ENCODE data around the gene INSYN2B. TPM values are rescaled to one million over a fixed set of nuclear protein-coding genes. Genes with fewer than 3 reads are reported as not detected.

INSYN2B gene
- total and polyA plus RNA-seq, 2 of the 4 experiments (the other 2 are of a cell fraction): 9.1 to 33.5 TPM

GRCh38 chr5:169993485-169993790, 13.1 kb upstream of the INSYN2B start:
- 17% methylated on average over 1 of the region's 2 CpGs; no CpG with 5 or more reads in 1 of the 2 experiments for WGBS, 2 experiments (ENCODE audit: extremely low coverage in 2 of 2, insufficient read length in 1 of 2)
- Histone ChIP-seq H2AFZ (replicated peaks; ENCODE audit: low read length, poor library complexity) (no peak overlapping the region), H3K4ac (ENCODE audit: low read depth, low read length) (no peak overlapping the region), H3K79me1 (ENCODE audit: low read depth in 1 of 2, low read length in 2 of 2) (no peaks in the 10 kb centered on the region), H3K9me3 (ENCODE audit: control insufficient read depth, insufficient read depth, low read length) (no peaks in the 10 kb centered on the region), H3K18ac (ENCODE audit: low read depth, low read length) (no peak overlapping the region), H2BK5ac (ENCODE audit: low read depth, low read length, poor library complexity, severe bottlenecking) (no peak overlapping the region), H3K27ac (ENCODE audit: insufficient read depth, low read length) (no peak overlapping the region), H3K23ac (ENCODE audit: low read depth, low read length) (no peak overlapping the region), H3K9ac (ENCODE audit: low read depth, low read length) (no peak overlapping the region), H4K91ac (ENCODE audit: insufficient read depth, low read depth, low read length) (no peak overlapping the region), H2AK5ac (ENCODE audit: low read depth, low read length) (no peak overlapping the region), H3K14ac (replicated peaks; ENCODE audit: low read depth, low read length) (no peak overlapping the region), H3K56ac (ENCODE audit: extremely low read depth, insufficient read depth, low read length) (no peak overlapping the region), H2BK20ac (ENCODE audit: low read depth, low read length) (no peak overlapping the region), H3K36me3 (ENCODE audit: control insufficient read depth, insufficient read depth, low read length) (no peaks in the 10 kb centered on the region), H3K4me1 (ENCODE audit: control insufficient read depth, insufficient read depth, low read length) (no peaks in the 10 kb centered on the region), H4K8ac (ENCODE audit: low read depth in 2 of 2, low read length in 2 of 2) (no peak overlapping the region), H2AK9ac (replicated peaks; ENCODE audit: low read depth, low read length, poor library complexity) (no peak overlapping the region), H3K4me3 (ENCODE audit: insufficient read depth, low read depth, low read length) (no peak overlapping the region), H3K9me1 (ENCODE audit: insufficient read depth, low read length) (no peaks in the 10 kb centered on the region), H2BK120ac (ENCODE audit: low read depth, low read length) (no peak overlapping the region), H3K4me2 (ENCODE audit: low read depth, low read length) (no peak overlapping the region), H4K20me1 (ENCODE audit: insufficient read depth, low read length) (no peaks in the 10 kb centered on the region), H3K27me3 (ENCODE audit: control insufficient read depth, insufficient read depth, low read length) (no peaks in the 10 kb centered on the region; the same call in 1 of the 2 replicates), H4K5ac (ENCODE audit: low read depth, low read length) (no peak overlapping the region), H2BK15ac (ENCODE audit: low read depth, low read length) (no peak overlapping the region)
- TF ChIP-seq CHD1 (IDR thresholded peaks at IDR 0.05; ENCODE audit: low read depth, low read length): no peak
- no peak for TF ChIP-seq USF2 (IDR thresholded peaks at IDR 0.05; ENCODE audit: low read depth, low read length)
- TF ChIP-seq MAFK (IDR thresholded peaks at IDR 0.05; ENCODE audit: low read depth, low read length): no peak
- TF ChIP-seq MXI1 (IDR thresholded peaks at IDR 0.05; ENCODE audit: borderline replicate concordance, low read depth, low read length): no peak
- TF ChIP-seq CEBPB (IDR thresholded peaks at IDR 0.05; ENCODE audit: low read depth, low read length): no peak
- no peak for TF ChIP-seq POLR2A (IDR thresholded peaks at IDR 0.05; ENCODE audit: low read depth, low read length)
- in situ Hi-C loops (cut with MboI; ENCODE audit: low sequenced_read_pairs) (no loop called here), intact Hi-C loops (cut with micrococcal nuclease) (no loop called here), dilution Hi-C loops (cut with HindIII; ENCODE audit: low sequenced_read_pairs, unreplicated experiment) (no loop called here)
- no TSS peak for BruUV-seq (replicated peaks)
- no peak for ATAC-seq (ENCODE audit: low read depth)
- no peak for DNase-seq
- POLR2A ChIA-PET (ENCODE audit: unreplicated experiment): no interaction called here
- CTCF ChIA-PET: no interaction called here
